SW 1271 (cell line): ENCODE measurements around the gene KCTD15.

ENCODE experiments used
- DNase-seq, 2 experiments: peaks; one replicate each; lab custom pipeline; 2025; lab: John Stamatoyannopoulos, UW

Gene KCTD15

DNA sequence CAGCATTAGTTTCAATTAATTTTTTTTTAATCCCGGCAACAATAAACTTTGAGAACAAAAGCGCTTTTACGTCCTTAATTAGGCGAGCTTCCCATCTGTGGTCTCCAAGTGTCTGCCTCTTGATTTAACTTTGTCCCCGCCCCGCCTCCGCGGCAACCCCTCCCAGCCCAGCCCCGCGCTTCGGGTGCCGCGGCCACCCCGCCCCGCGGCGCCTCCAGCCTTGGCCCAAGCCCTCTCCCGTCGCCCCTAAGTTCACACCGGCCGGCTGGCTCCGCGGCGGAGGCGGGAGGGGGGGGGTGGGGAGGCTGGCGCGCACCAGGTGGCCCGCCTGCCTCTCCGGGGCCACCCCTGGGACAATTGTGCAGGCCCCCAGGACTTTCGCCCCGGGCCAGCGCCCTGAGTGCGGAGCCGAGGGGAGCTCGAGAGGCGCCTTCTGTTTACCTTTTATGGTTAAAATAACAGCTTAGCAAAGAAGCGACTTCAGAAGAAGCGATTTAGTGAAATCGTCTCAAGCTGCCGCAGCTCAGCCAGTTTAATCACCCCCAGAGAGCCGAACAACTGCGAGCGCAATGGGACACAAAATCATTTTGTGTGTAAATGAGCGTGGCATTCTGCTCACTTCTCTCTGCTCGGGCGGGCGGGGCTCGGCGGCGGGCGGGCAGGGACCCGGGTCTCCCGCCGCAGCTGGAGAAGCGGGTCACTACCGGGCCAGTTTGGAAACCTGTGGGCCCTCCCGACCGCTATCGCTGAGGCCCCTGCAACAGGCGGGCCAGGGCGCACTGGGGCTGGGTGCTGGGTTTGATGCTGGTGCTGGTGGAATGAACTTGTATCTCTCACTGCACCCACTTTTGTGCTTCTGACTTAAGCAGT, 1.4 kb downstream of the KCTD15 start:
- no peak for DNase-seq

DNA sequence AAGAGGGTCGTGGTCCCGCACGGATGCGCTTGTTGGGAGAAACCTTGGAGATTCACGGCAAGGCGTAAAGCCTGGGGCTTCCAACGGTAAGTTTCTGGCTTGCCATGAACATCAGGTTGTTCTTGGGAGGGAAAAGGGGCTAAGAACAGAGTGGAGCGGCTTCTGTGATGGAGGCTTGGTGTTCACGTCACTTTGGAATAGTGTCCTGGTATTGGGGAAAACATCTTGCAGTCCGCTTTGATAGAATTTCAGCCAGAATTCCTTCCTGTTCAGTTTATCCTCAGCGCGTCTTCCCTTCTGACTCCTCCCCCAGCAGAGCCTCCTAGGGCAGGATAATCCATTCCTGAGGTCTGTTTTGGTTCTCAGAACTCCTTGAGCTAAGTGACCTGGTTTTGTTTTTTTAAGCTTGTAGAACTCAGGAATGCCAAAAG, 2.0 kb downstream of the KCTD15 start:
- DNase-seq, result no peak

DNA sequence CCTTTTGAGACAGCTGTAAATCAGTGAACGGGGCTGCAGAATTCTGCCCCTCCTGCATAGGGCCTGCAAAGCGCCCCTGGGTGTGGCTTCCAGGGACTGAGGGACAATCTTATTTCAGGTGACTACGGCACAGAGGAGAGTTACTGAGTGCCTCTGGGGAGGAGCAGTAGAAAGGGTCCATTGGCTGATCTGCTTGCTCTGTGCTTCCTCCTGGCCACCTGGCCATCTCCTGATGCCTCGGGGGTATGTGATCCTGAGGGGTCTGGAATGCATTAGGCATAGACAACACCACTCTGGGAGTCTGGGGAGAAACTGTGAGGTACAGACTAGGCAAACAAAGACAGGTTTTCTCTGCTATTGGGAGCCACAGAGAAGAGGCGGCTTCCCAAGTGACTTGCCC, 2.8 kb downstream of the KCTD15 start:
- DNase-seq, result no peak

DNA sequence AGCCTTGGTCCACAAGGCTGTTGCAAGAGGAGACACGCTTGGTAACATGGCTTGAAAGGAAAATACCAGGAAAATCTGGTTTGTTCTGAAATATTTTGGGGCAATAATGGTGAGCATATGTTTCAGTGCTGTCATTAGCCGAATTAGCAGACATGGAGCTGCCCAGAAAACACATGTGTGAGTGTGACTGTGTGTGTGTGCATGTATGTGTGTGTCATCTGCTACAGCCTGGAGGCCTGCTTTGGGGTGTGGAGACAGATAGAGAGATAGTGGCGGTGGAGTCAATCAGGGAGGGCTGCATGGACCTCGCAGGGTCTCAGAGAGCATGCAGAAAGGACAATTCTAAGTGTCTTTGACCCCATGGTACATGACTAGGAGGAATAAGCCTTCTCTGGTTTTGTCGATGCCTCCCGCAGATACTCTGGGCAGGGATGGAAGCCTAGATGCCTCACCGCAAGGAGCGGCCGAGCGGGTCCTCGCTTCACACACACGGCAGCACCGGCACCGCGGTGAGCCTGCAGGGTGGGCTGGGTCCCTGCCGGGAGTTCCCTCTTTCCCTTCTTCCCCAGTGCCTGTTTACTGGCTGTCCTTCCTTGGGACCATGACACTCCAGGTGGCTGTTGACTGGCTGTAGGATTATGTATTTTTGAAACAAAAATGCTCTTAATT, 3.5 kb downstream of the KCTD15 start:
- no peak for DNase-seq

DNA sequence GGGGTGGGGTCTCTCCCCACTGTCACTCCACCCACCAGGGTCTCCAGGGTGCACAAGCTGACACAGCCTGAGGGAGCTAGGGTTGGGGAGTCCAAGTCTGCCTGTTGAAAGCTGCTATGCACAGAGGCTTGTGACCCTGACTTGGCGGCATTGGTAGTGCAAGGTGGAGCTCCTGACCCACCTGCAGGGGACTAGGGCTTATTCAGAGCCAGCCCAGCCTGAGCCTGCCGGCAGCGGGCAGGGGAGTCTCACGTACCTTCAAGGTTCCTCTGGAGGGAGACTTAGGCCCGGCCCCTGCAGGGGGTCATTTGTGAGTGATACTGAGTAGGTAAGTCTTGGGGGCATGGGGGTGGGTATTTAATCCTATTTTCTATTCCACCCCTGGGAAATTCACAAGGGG, 4.7 kb downstream of the KCTD15 start:
- no peak for DNase-seq

DNA sequence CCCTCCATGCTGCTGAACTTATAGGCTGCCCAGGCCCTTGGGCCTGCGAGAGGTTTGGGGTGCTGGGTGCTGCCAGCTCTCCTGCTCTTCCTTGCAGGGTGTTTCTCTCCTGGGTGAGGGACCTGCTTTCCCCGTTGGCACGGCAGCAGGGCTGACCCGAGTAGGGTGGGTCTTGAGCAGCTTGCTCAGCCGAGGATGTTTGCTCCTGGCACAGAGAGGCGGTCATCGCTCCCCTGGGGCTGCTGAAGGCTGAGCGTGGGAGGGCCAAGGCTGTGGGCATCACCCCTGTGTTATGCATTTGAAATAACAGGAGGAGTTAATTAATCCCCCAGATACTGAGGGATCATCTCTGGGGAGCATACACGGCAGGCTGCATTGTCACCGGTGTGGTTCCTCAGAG, 5.3 kb downstream of the KCTD15 start:
- no peak for DNase-seq

DNA sequence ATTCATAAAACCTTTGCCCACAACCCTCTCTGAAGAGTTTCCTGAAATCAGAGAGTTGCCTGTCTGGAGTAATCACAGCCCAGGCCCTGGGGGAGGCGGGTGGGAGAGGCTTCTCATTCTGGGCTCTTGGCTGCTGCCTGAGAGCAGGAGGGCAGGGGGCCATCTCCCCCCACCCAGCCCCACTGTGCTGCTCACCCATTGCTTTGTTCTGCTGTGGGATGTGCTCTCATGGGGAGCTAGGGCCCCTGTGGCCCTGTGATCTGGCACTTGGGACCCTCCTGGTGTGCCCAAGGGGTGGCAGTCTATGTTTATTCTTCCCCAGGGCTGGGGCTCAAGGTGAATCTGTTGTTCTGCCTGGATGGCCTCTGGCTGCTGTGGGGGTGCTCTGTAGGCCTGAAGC, 6.1 kb downstream of the KCTD15 start:
- DNase-seq, result no peak

DNA sequence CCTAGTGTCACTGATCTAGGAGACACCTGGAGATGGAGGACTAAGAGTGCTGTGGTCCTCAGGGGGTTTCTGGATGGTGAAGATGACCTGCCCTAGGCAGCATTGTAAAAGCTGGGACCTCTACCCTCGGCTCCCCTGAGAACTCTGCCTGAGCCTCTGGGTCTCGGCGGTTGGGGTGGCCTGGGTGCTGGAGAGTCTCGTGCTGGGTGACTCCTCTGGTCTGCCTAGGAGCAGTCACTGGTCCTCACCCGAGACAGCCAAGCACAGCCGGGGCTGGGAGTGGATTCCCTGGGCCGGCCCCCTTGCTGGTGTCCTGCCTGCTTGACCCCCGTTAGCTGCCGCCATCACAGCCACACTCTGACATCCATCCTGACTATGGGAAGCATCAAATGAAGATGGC, 6.7 kb downstream of the KCTD15 start:
- DNase-seq, result no peak

DNA sequence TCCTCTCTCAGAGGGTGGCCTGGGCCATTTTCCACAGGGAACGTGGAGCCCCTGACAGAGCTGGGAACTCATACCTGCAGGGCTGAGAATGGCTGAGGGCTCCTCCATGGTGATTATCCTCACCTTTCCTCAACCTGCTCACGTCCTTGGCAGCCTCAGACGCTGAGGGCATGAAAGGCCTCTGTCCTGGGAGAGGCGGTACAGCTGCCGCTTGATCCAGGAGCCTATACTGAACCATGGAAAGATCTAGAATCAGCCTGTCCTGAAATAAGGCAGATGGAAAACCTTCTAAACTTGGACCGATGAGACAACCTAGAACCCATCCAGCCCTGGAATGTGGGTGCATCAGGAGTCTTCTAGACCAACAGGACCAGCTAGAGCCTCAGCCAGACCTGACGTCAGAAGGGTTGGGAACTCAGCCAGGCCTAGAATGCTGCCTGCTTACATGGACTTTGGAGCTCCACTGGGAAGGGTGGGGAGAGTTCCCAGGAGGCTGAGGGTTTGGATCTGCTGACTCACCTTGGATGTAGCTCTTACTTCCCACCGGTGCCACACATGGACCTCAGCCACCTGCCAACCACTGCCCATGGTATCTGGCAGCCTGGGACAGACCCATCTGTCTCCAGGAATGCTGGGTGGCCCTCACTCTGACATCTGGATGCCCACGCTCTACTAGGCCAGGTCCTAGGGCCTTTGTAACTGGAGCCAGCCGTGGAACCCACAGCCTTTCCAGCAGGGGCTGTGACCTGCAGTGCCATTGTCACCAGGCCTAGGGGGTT, 7.5 kb downstream of the KCTD15 start:
- no peak for DNase-seq

DNA sequence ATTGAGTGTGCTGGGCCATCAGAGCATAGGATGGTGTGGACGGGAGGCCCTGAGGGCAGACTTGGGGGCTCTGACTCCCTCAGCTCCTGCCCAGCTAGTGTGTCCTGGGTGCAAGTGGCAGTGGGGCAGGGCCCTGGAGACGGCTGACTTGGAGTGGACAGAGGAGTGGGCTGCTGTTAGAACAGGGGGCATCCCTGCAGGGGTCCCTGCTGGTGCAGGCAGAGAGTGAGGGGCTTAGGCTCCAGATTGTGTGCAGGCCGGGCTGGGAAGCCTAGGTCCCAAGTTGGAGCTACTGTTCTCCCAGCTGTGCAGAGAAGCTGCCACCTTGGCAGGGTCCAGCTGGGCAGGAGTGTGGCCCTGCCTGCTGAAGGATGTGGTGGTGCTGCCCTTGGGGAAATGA, 8.6 kb downstream of the KCTD15 start:
- DNase-seq, result no peak

DNA sequence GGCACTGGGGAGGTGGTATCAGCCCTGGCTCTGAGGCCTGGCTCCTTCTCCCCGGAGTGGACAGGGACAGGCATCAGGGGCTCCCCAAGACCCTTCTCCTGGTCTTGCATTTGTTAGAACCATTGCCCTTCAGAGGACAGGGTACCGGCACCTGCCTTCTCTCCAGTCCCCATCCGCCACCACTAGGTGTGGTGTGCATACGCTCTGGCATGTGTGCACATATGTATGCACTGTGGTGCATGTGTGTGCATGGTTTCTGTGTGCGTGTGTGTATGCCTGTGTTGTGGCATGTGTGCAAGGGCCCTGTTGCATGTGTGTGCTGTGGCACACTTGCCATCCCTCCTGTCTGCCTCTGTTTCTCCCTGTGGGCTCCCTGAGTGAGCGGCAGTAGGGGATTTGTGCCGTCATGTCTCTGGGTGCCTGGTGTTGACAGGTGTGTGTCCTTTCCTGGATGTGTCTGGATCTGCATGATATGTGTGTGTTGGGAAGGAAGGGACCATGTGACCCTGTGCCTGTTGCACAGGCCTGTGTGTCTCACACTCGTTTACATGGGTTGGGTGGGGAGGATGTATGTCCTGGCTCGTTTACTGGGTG, 9.3 kb downstream of the KCTD15 start:
- no peak for DNase-seq

DNA sequence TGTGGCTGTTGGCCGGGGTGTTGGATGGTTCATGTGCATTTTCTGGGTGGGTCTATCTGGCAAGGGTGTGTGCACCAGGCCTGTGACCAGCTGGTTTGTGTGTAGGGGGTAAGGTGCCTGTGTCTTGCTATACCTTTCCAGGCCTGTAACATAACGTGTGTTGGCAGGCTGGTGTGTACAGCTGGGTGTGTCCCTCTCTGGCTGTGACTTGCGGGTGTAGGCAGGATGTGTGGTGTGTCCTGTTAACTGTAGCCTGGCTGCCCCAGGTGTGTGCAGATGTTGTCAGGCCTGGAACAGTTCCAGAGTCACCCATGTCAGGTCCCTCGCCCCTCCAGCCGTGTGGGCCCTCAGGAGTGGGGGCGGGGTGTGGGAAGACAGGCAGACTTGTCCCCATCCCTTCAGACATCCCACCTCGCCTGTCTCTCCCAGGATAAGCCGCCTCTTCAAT, 9.8 kb downstream of the KCTD15 start:
- DNase-seq, result no peak

DNA sequence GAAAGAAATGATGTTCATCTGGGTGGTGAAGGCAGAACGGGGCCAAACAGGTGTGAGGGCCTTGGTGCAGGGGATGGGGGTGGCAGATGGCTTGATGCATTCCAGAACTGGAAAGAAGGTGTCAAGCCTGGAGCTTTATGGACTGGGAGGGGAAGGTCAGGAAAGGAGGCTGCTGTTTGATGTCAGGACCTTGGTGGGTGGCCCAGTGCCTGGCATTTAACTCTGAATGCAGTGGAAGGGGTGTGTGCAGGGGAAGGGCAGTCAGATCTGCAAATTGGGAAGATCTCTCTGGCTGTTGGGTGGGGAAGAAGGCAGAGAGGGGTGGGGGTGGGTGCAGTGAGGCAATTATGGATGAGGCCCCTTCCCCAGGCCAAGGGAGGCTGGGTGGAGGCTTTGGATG, 11.7 kb downstream of the KCTD15 start:
- no peak for DNase-seq

DNA sequence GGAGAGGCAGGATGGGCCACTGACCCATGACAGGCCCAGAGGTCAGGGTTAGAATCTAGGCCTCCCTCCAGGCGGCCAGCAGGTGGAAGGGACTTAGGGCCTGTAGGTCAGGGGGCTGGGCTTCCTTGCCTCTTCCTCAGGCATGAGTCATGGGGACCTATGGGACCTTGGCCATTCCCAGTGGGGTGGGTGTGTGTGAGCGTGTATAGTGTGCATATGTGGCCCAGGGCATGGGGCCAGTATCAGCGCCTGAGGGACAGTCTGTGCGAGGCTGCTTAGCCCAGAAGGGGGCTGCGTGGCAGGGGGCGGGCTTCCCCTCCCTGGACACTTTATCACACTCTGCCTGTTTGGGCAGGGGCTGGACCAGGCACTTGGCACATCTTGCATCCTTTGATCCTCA, 13.3 kb downstream of the KCTD15 start:
- no peak for DNase-seq

DNA sequence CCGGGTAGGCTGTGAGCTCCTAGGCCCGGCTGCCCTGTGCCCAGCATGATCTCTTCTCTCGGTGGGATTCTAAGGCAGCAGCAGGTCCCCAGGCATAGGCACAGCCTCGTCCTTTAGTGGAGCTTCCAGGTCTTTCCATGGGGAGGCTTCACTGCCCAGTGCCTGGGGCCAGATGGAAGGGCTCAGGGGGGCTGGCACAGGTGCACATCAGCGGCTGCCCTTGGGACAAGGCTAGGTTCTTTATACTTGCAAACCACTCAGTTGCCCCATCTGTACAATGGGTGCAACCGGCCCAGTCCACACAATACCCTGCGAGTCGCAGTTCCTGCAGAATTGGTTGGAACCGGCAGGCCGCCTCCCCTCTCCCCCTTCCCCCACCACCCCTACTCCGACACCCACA, 14.2 kb downstream of the KCTD15 start:
- no peak for DNase-seq

DNA sequence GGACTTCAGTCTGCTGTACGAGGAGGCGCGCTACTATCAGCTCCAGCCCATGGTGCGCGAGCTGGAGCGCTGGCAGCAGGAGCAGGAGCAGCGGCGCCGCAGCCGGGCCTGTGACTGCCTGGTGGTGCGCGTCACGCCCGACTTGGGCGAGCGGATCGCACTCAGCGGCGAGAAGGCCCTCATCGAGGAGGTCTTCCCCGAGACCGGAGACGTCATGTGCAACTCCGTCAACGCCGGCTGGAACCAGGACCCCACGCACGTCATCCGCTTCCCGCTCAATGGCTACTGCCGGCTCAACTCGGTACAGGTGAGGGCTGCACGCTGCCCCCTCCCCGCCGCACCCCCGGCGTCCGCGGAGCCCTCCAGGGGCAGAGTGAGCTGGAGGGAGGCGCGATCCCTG, 14.6 kb downstream of the KCTD15 start:
- DNase-seq, result no peak

DNA sequence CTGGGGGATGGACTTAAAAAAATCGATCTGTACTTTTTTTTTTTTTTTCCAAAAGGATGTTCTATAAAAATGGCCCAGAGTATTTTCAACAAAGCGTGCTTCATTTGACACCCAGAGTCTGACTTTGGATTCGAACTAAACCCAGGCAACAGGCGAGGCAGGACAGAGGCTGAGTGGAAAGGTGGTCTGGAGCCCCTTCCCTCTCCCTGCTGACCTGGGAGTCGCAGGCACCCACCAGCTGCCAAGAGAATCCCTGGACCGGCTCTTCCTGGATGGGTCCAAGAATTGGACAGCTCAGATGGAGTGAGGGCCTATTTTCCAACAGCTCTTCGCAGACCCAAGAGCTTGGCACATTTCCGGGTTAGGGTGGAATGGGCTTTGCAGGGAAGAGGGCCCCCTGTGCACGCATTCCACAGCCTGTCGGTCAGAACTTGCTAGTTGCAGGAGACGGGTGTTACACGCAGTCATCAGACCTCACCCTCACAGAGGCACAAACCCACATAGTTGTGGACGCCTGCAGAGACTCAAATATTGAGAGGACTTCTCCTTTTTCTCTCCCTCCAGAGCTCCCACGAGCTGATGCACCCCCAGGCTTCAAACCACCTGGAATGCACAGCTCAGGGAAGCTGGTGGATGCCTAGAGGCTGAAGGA, 15.2 kb downstream of the KCTD15 start:
- DNase-seq, result no peak

DNA sequence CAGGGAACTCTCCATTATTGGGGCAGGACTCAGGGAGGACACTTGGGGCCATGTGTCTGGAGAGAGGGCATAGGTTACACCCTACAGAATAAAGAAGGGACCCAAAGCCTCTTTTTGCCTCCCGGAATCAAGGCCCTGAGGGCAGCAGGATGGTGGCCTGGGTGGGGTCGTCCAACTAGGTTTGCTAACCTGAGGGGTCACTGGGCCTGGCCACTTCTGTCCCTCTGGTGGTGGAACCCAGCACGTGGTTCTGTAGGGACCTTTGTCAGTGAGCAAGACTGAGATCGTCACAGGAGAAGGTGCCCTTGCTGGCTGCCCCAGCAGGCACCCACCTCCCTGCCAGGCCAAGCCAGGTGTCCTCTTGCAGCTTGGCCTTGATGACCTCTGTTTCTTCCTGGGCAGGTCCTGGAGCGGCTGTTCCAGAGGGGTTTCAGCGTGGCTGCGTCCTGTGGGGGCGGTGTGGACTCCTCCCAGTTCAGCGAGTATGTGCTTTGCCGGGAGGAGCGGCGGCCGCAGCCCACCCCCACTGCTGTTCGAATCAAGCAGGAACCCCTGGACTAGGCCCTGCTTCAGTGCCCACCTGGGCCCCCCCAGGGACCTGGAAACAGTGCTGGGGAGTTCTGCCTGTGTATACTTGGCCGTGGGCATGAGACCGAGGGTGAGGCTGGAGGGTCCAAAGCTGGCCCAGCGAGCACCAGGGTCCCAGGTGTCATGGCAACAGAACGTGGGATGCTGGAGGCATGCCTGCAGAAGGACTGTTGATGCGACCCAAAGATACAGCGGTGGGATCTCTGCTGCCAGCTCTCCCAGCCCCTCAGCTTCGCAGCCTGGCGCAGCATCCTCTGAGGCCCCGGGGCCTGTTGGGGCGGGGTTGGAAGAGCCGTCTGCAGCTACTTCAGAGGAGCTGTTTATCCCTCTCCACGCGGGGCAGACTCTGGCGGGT, 16.0 kb downstream of the KCTD15 start:
- no peak for DNase-seq

DNA sequence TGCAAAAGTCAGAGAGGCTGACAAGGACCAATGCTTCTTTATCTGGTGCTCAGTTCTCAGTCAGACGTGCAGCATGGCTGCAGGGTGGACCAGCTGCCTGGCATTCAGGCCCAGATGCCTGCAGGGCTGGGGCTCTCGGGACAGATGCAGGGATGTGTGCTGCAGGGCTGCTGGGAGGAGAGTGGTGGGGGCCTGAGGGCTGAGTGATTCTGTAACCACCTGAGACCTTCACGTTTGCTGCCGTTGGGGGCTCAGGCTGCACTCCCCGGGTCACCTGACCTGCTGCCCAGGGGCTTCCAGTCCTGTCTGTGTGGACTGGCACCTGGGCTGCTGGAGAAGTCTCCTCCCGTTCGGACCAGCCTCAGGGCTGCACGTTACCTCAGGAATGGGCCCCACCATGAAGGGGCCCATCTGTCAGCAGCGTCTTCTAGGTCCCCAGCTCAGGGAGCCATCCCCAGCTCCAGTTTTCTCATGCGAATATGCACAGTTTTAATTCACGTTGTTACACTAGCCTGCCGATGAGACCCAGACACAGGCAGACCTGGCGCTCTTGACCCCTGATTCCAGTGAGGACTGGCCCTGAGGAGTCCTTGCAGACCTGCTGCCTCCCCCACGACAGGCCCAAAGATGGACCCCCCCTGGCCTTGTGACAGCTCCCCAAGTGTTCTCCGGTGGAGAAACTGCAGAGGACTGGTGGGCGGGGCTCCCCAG, 16.9 kb downstream of the KCTD15 start:
- no peak for DNase-seq
